ENCODE results near the gene ANKRD33B.
"Not testable (repeated sequence)": the region's sequence is repeated elsewhere in the genome, so short reads cannot be mapped to it uniquely, and the experiment has no call there.

Gene ANKRD33B

DNA sequence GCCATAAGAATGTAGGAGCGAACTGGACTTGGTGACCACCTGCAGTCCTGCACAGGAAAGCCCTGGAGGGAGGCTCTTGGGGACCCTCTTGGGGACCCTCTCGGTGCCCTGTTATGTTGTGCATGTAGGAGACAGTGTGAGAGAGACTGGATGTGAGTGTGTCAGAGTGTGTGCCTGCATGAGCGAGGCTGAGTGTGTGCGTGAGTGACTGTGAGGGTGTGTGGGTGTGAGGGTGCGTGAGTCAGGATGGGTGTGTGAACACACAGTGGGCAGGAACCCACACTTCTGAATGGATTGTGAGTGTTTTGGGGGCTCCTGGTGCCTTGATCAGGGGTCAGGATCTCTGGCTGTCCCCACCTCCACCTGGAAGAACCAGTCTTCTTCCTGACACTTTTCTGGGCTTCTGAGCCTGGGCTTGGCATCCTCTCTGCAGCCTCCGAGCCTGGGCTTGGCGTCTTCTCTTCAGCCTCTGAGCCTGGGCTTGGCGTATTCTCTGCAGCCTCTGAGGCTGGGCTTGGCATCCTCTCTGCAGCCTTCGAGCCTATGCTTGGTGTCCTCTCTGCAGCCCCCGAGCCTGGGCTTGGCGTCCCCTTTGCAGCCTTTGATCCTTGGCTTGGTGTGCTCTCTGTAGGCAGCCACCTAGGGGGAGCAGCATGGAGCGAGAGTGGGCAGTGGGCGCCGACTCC, 25.6 kb upstream of the ANKRD33B start:
- DNase-seq: no peak

DNA sequence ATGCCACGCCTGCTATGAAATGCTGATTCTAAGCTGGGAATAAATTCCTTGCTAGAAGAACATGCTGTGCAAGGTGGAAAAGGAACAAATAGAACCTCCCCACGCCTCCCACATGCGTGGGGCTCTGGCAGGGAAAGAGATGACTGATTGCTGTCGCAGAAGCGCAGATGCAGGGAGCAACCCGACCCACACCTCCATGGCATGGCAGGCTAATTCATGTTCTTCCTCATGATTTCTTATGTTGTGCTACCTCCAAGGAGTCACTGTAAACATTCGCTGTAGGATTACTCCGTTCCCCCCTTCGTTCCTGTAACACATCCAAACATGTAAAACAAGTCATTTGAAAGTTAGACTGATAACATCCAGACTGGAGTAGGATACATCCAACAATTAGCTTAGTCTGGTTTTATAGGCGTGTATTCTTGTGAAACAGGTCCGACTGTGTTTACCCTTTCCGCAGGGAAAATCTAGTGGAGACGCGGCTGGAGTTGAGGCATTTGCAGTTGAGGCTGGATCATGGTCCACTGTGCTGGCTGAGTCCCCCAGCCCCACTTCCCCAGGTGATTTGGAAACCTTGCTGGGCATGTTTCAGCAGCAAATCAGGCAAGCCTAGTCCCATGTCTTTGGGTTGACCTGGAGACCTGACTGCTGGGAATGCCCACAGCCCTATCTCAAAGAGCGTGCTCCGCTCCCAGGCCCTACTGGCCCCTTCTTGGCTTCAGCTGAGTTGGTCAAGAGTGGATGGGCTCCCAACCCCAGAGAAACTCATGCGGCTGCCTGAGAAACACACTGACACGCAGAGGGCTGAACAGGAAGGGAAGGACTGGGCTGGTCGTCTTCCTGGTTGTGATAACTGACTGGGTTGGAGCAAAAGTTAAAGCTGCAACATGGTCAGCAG, 24.8 kb upstream of the ANKRD33B start:
- DNase-seq: no peak

DNA sequence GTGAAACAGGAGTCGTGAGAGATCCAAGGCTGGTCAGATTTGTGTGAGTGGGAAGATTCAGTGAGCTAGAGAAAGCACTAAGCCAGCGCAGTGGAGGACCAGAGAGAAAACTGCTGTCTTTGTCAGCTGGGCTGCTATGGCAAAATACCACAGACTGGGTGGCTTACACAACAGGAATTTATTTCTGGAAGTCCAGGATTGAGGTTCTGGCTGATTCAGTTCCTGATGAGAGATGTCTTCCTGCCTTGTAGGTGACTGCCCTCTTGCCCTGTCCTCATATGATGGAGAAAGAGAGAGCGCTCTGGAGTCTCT, 24.2 kb upstream of the ANKRD33B start:
- DNase-seq: no peak

DNA sequence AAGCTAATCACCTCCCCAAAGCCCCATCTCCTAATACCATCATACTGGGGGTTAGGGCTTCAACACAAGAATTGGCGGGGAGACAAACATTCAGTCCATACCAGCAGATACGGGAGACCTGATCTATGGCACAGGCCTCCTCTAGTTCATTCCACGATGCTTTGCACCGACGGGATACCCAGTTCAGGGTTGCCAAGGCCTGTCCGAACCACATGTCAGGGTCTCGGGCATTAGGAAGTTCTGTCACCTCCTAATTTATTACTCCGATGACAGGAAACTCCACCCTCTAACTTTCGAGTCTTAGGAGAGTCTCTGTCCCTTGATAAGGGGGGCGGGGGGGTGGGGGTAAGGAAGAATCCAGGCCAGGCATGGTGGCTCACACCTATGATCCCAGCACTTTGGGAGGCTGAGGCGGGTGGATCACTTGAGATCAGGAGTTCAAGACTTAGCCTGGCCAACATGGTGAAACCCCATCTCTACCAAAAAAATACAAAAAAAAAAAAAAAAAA, 23.8 kb upstream of the ANKRD33B start:
- no peak for DNase-seq

DNA sequence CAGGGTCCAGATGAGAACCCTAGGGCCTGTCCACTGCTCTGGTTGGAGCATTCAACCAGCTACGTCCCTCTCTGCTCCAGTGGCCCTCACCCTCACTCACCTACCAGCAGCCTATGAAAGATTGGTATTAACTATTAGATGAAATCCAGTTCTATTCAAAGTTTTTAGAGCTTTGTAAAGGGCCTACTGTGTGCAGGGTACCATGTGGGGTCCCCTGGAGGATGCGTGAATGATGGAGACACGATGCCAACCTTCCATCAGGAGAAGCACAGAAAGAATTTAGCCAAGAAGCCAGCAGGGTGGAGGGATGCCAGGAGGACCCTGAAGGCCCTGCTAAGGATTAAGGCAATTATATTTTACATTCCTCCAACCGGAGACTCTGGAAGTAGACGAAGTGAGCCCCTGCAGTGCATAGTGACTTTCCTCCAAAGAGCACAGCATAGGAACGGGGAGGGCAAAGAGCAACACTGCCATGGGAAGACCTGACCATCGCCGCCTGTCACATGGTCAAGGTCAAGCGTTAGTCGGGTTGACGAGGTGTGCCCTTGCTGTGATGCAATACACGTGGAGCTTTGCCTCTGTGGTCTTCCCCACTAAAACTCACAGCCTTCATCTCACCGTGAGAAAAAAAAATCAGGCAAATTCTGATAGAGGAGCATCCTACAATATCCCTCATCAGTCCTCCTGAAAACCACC, 22.8 kb upstream of the ANKRD33B start:
- DNase-seq: no peak

DNA sequence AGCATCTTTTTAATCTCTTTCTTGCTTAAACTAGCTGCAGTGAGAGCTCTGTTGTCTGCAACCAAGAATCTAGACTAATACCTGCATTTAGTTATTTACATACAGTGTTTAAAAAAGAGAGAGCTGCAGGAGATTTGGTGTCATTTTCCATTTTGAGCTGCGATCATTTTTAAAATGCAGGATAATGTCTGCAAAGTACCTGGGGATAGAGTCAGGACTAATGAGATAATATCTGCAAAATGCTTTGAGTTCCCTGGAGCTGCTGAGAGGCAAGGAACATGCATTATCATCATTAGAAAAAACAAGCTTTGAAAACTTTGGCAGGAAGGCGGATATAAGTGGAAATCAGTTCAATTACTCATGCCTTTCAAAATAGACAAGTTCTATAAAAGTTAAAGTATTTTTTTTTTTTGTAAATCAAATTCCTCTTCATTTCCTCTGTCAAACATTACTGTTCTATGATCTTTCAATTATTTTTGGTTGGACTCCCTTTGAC, 21.8 kb upstream of the ANKRD33B start:
- no peak for DNase-seq

DNA sequence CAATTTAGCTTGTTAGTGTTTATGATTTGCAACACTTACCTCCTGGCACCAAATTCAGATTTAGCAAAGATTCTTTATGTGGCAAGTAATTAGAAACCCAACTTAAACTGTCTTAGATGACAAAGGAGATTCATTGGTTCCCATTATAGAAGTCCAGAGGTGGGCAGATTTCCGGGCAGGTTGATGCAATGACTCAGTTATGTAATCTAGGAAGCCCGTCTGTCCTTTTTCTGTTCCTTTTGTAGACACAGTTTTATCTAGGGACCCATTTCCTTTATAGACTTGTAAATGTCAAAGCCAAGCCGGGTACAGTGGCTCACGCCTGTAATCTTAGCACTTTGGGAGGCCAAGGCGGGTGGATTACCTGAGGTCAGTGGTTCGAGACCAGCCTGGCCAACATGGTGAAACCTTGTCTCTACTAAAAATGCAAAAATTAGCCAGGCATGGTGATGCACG, 20.3 kb upstream of the ANKRD33B start:
- no peak for DNase-seq

DNA sequence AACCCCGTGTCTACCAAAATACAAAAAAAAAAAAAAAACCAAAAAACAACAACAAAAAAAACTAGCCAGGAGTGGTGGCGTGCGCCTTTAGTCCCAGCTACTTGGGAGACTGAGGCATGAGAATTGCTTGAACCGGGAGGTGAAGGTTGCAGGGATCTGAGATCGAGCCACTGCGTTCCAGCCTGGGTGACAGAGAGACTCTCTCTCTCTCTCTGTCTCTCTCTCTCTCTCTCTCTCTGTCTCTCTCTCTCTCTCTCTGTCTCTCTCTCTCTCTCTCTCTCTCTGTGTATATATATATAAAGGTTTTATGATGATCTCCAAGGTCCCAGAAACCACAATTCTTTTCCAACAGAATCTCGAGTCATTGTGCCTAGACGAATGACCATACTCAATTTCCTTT, 18.8 kb upstream of the ANKRD33B start:
- DNase-seq: no peak

DNA sequence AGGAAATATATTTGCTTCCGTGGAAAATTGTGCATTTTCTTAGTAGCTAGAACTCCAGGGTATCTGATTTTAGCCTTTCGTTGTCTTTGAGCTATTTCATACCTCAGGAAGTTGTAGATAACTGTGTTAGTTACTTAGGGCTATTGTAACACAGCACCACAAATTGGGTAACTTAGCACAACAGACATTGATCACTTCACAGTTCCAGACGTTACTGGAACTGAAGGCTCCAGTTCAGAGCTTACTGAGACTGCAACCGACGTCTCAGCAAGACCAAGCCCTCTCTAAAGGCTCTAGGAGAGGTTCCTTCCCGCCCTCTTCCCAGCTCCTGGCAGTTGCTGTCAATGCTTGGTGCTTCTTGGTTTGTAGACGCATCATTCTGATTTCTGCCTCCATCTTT, 17.7 kb upstream of the ANKRD33B start:
- DNase-seq: no peak

DNA sequence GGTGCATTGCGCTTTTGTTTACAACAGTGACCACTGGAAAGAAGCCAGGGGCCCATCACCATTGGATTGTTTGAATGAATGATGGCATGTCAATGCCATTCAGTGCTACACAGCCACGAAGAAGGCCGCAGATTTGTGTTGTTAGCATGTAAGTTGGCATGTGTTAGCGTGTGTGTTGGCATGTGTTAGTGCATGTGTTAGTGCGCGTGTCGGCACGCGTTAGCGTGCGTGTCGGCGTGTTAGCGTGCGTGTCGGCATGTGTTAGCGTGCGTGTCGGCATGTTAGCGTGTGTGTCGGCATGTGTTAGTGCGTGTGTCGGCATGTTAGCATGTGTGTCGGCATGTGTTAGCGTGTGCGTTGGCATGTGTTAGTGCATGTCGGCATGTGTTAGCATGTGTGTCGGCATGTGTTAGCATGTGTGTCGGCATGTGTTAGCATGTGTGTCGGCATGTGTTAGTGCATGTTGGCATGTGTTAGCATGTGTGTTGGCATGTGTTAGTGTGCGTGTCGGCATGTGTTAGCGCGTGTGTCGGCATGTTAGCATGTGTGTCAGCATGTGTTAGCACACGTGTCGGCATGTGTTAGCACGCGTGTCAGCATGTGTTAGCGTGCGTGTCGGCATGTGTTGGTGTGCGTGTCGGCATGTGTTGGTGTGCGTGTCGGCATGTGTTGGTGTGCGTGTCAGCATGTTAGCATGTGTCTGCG, 15.3 kb upstream of the ANKRD33B start:
- DNase-seq: no peak

DNA sequence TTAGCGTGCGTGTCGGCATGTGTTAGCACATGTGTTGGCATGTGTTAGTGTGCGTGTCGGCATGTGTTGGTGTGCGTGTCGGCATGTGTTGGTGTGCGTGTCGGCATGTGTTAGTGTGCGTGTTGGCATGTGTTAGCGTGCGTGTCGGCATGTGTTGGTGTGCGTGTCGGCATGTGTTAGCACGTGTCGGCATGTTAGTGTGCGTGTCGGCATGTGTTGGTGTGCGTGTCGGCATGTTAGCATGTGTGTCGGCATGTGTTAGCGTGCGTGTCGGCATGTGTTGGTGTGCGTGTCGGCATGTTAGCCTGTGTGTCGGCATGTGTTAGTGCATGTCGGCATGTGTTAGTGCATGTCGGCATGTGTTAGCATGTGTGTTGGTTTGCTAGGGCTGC, 14.8 kb upstream of the ANKRD33B start:
- not testable (repeated sequence) for DNase-seq

DNA sequence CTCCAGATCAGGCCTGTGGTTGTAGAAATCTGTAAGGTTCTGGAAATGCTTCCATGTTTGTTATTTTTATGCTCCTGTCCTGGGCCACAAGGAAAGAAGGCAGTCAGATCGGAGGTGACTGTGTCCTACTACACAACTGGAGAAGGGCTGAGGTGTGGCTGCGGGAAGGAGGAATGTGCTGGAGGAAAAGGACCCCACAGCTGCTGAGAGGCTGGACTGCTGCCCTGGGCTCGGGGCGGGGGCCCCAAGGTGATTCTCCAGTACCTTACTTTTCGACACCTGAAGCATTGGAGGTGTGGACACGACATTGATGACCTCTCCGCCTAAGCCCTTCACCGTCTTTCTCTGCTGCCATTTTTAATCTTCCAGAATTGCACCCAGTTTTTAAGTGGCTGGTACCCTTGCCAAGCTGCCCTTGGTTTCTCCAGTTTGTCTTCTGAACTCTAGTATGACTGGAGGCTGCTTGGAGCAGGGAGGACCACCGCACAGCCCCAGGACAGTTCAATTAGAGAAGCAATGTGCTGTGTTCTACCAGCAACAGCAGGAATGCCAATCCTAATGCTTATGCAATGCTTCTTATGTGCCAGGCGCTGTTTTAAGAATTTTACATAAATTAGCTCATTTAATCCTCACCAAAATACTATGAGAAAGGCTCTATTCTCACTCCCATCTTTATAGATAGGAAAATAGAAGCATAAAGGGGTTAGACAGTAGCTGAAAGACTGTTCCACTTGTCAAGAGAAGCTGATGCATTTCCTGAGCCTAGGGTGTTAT, 13.5 kb upstream of the ANKRD33B start:
- no peak for DNase-seq

DNA sequence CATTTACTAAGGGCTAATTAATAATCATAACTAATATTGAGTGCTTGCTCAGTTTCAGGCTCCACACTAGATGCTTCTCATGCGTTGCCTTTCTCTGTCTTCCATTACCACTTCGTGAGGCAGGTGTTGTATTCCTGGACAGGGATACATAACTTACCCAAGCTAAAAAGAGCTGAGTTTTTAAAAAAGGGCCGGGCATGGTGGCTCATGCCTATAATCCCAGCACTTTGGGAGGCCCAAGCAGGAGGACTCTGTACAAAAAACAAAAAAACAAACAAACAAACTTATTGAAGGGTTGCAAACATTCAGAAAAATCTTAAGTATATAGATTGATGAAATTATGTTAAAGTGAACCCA, 12.1 kb upstream of the ANKRD33B start:
- no peak for DNase-seq

DNA sequence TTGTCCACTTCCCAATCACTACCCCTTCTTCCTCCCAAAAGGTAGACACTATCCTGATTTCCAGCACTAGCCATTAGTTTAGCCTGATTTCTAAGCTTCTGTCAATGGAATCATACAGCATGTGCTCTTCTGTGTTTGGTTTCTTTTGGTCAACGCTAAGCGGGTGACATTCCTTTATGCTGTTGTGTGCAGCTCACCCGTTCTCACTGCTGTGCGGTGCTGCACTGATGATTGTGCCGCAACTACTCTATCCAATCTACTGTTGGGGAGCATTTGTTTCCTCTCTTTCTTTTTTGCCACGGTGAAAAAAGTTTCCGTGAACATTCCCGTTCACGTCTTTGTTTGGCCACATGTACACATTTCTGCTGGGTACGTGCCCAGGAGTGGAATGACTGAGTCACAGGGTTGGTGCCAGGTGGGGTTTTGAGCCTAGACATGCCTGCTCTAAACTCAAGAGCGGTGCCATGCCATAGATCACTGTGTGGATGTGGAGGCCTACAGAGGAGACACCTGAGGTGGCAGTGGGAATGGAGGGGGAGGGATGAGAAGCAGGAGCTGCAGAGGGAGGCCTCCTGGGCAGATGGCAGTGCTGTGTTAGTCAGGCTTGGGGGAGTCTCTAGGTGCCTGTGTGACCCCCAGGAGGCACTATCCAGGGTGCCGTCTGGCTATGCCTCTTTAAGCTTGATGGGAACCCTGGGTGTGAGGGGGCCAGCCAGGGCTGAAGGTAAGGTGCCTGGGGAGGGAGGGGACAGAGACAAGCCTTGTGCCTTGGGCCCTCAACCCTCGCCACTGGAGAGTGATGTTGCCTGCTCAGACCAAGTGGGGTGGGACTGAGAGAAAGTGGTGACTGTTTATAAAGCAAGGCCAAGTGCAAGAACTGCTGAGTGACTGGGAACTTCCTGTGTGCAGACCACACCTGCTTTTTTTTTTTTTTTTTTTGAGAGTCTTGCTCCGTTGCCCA, 11.4 kb upstream of the ANKRD33B start:
- no peak for DNase-seq

DNA sequence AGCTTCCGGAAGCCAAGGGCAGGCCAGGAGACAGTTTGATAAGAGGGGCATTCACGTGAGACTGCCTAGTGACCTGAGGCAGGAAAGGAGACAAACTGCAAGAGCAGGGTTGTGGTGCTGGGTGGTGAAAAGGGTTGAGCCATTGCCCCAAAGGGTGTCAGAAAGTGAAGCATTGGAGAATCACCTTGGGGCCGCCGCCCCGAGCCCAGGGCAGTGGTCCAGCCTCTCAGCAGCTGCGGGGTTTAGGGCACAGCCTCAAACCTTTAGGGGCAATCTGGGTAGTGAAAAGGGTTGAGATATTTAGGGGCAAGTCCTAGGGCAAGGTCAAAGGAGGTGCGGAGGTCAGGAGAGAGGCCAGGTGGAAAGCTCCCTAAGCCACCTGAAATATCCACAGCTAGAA, 10.4 kb upstream of the ANKRD33B start:
- no peak for DNase-seq

DNA sequence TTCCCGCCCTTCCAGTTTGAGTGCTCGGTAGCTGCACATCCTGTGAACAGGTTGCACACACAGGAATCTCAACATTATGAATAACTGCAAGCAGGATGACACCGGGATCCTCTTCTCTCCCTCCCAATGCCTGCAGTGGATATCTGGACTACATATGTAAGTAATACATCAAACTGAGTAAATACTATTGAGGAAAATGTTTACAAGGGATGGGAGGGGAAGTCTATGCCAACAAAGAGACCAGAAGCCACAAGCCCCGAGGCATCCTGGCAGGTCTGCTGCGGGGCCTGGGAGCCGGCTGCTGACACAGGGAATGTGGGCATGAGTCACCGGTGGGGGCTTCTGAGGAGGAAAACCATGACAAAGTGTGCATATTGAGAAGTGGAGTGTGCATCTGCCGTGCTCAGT, 8.6 kb upstream of the ANKRD33B start:
- no peak for DNase-seq

DNA sequence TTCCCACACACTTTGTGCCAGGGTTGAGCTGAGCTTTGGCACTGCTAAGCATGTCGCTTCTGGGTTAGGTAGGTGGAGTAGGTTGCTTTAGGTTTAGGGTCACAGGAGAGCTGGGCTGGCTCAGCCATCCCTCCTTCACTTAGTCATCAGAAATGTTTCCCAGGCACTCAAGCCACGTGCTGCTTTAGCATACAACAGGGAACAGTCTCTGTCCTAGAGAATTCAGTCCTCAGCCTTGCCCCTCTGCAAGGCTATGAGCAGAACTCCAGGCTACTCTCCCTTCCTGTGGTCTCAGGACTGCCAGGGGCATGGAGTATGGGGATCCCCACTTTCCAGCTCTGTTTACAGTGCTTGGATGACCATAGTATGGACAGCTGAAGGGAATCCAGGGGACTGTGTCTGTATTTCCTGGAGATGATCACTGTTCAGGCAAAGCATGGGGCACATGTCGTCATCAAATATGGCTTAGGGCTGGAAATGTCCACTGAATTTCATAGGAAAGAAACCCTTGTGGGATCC, 7.5 kb upstream of the ANKRD33B start:
- DNase-seq: no peak

DNA sequence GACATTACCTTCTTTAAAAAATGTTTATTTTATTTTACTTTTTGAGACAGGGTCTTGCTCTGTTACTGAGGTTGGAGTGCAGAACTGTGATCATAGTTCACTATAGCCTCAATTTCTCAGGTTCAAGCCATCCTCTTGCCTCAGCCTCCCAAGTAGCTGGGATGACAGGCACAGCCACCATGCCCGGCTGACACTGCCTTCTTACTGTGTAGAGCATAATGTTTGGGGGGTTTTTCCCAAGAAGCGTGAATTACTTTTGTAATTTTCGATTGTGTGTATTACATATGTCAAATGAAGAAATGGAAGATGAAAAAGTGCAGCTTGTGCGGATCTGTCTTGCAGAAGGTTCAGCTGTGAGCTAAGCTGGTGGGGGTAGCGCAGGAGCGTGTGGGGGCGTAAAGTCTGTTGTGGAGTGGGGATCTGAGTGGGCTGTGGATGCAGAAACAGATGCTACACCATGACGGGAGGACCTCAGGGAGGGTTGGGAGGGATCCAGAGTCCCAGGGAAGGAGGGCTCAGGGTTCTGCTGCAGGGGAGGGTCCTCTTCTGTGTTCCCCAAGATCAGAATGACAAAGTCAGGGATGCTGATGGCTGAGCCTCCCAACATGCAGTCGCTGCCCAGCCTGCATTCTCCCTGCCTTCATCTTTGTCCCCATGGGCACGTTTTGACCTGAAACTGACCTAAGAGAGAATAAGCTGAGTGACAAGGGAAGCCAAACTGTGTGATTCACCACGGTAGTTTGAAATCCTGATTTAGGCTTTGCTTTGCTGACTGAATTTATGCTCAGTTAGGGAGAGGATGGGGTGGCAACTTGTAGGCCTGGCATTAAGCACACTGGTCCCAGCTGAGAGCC, 6.8 kb upstream of the ANKRD33B start:
- no peak for DNase-seq

DNA sequence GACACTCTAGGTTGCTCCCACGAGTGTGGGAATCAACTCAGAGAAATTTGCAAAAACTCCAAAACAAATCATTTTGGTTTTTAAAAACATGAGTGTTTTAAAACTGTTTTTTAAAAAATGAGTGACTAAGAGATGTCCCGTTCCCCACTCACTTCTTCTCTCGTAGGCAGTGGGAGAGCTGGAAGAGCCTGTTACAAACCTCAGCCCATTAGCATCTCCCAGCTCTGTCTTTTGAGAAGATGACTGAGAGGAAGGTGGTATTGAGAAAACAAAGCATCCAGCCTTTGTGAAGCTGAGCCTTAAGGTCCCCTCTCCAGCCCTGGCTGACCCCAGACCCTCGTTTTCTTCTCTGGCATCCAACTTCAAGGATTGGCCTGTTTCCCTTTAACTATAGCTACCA, 4.7 kb upstream of the ANKRD33B start:
- no peak for DNase-seq

DNA sequence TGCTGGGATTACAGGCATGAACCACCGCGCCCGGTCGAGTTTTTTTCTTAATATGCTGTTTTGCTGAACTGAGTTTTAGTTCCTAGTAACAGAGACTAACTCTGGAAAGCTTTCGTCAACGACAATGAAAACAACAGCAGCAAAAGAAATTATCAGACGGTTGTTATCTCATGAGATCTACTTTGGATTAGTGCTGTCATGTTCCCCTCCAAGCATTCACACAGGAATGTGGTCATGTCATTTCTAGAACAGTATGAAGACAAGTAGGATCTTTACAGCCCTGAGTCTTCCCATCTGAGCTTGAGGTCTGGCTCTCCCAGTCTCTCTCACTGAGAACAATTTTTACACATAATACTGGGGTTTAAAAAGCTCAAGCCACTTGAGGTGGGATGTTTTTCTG, 4.0 kb upstream of the ANKRD33B start:
- DNase-seq: no peak

Data from stimulated activated CD4-positive, alpha-beta T cell treated with anti-CD3 and anti-CD28 coated beads, Interleukin-15, amount 100 ng/mL, for 24 hours (primary cell).